NCI-H460 (cell line): ENCODE measurements around the gene SMU1. TPM values are rescaled to one million over a fixed set of nuclear protein-coding genes. Genes with fewer than 3 reads are reported as not detected.
A peak's percentile ranks its signal among the peaks of the same experiment; 100 is the strongest.

ENCODE experiments used
- DNase-seq: peaks from one replicate; pipeline ENCODE4 v3.0.0-alpha.2; 2016; ENCODE audit warnings: low read depth; ENCODE audit errors: extremely low read depth
- polyA plus RNA-seq: library from polyadenylated mRNA; depleted of rRNA; stranded (reverse); fragments of >200 nt; gene quantifications from 2 replicates; pipeline ENCODE4 v1.2.3, GENCODE V29; 2014; cell fraction: nucleus; rRNA removed
- total RNA-seq: library from RNA; depleted of rRNA; stranded (reverse); fragments of >200 nt; shearing (Covaris generic); gene quantifications from 2 replicates; pipeline ENCODE4 v1.2.3, GENCODE V29; 2014; rRNA removed

Gene SMU1
- 18.2 and 20.2 TPM in 2 replicates for total RNA-seq
- polyA plus RNA-seq, result 9.6 and 11.5 TPM in 2 replicates

DNA sequence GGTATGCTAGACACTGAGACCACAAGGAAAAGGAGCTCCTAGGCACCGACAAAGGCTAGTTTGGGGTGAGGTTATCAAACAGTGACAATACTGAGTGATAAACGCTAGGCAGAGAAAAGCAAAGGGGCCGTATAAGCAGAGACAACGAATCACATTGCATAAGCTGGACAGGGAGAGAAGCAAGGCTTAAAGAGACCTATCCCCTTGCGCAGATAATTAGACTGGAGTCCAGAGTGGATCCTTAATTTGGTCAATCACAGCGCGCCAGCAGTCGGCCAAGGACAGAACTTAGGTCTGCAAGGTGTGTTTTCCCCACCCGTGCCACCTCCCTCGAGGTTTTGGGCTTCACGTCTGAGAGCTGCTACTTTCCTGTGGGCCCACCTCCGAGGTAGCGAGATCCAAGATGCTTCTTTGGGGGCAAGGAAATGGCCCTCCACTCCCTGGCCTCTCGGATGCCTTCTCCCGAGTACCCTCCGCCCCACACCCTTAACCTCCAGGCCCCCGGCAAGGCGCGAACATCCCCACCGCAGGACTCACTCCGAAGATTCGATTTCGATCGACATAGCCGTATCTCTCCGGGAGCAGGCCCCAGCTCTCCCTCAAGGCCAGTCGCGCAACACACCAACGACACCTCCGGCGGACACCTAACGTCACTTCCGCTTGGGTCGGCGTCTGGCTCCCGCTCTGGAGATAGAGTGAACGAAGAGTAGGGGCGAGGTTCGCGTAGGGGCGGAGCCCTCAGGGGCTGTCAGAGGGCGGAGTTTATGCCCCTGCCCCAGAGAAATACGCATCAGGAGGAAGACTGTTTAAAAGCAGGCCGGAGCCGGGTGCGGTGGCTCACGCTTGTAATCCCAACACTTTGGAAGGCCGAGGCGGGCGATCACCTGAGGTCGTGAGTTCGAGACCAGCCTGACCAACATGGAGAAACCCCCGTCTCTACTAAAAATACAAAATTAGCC lies at the start of gene SMU1:
Gene SMU1, minus strand, starts transcription at position 629 of the 959 bp plus-strand sequence. Its CDS starts 66 bp downstream, at position 563.
- peak; percentile 96 for DNase-seq

DNA sequence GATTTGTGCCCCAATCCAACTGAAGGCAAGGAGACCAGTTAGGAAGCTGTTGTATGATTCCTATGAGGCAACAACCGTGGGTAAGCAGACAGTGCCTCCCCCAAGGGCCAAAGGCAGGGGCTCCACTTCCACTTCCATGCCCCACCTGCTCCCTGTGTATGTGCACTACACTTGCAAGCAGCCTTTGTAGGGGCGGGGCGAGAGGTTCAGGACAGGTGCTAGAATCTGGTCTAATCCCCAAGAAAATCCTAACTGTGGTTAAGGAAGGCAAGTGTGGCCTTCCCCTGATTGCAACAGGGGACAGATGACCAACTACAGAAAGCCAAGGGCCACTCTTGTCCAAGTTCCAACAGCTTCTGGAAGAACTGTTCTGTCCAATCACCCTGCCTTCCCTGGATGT lies 49.0 kb upstream of the SMU1 start:
- DNase-seq, result no peak

- no peak for DNase-seq
These were observed 48.4 kb upstream of the SMU1 start for GRCh38 chr9:33124751-33125381.

- no peak for DNase-seq
These were observed 47.6 kb upstream of the SMU1 start for GRCh38 chr9:33124046-33124445.

DNA sequence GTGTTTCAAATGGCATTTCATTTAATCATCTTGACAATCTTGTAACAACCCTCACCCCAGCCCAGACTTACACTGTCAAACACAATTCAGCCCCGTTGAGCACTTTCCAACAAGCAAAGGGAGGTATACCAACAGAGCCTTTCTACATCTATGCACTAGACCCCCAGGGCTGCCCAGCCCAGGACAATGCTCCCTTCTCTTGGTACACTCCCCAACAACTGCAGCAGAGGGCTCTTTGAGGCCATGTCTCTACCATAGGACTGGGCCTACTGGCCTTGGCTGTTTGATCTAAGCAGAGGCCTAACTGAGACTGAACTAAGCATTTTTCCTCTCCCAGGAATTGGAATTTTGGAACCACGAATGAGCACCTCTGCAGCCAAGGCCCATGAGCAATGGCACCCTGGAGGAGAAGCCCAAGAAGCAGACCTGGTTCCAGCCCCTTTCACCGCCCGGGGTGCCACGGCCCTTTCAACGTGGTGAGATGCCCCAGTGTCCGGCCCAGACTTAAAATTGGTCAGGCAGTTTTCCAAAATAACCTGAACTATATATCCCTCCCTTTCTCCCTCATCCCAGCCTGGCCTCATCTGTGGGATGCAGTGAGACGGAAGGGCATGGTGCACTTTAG lies 47.0 kb upstream of the SMU1 start:
- no peak for DNase-seq

DNA sequence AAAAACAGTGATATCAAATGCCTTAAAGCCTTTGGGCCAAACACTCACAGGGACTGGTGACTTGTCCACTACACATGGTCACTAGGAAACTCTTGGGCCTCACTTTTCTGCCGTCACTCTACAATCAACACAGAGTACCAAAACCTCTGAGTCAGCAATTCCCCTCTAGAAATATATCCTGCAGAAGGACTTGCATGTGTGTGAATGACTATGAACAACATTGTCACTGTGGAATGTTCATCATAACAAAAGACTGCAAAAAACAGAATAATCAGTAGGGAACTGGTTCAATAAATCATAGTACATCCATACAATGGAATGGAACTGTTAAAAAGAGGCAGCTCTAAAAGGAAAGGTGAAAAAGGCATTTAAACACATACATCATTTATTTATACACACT lies 44.1 kb upstream of the SMU1 start:
- no peak for DNase-seq

GRCh38 chr9:33117796-33118195 lies 41.3 kb upstream of the SMU1 start:
- no peak for DNase-seq

GRCh38 chr9:33117306-33117705 lies 40.8 kb upstream of the SMU1 start:
- DNase-seq, result no peak

- DNase-seq, result no peak
These were observed 40.4 kb upstream of the SMU1 start for GRCh38 chr9:33116860-33117259.

- DNase-seq, result no peak
These were observed 38.3 kb upstream of the SMU1 start for GRCh38 chr9:33114746-33115145.

DNA sequence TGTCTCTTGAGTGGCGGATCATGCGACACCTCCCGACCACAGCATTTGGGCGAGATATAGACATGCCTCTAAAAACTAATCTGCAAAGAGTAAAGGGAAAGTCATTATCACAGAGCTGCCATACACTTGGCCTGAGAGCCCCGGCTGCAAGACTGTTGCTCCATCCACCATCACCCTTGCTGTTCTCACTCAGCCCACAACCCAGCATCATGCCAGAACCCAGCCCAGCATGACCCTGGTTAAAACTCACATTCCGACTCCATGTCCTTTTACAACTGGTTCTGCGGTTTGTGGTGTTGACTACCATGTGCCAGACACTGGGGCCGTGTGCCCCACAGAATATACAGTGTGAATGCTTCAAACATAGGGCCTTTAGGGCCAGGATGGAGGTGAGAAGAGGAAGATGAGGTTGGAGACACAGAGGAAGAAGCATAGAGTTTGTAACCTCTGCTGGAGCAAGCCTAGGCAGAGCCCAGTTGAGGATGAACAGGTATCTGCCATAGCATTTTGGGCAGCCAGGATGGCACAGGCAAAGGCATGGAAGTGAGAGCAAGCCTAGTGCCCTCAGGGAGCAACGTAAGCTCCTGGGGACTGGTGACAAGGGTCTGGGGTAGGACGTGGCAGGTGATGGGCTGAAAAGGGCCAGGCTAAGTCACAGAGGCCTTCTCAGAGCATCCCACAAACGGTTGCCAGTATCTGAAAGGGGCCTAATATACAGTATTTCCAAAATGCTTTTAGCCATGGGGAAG lies 37.5 kb upstream of the SMU1 start:
- DNase-seq, result no peak

DNA sequence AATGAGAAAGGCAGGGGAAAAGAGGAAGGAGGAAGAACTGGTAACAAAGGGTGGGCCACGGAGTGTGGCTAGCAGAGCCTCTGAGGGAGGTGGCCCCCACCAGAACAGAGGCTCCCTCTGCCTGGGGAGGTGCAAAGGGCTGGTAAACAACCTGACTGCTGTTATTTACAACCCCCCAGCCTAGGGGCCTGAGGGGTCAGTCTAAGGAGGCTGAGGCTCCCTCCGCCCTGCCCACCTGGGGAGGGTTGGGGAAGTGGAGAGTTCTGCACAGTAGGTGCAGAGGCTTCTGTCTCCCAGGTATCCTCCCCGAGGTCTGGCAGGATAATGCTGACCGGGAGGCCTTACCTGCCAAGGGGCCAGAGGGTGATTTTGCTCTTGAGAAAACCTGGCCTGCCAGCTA lies 35.6 kb upstream of the SMU1 start:
- DNase-seq, result no peak

DNA sequence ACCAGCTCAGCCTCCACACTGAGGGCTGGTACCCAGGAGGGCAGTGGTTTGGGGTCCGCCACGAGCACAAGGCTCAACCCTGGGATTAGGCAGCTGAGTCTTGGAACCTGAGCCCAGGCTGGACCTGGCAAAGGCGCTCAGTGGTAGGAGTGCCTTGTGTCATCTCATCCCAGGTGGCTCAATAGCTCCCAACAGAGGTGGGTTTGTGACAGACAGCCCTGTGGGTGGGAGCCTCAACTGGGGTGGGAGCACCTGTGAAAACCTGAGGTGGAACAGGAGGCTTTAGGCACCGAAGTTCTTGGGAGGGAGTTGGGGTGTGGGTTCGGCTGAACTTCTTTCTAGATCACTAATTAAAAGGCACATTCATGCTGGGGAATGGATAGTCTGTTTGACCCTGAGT lies 35.2 kb upstream of the SMU1 start:
- DNase-seq, result no peak

DNA sequence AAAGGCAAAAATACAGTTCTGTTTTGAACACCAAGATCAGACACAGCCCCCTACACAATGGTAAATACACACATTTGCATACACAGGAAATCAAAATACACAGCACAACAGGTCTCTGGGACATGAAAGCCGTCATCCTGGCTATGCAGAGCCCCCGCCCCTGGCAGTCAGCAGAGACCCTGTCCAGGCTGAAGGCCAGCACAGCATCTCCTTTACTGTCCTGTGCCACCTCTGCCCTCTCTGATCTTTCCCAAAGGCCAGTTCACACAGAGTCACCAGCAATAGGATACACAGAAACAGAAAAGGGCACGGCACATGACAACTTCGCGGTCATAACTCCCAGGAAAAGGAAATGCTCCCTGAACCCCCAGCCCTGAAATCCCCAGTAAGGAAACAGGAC lies 34.2 kb upstream of the SMU1 start:
- no peak for DNase-seq

DNA sequence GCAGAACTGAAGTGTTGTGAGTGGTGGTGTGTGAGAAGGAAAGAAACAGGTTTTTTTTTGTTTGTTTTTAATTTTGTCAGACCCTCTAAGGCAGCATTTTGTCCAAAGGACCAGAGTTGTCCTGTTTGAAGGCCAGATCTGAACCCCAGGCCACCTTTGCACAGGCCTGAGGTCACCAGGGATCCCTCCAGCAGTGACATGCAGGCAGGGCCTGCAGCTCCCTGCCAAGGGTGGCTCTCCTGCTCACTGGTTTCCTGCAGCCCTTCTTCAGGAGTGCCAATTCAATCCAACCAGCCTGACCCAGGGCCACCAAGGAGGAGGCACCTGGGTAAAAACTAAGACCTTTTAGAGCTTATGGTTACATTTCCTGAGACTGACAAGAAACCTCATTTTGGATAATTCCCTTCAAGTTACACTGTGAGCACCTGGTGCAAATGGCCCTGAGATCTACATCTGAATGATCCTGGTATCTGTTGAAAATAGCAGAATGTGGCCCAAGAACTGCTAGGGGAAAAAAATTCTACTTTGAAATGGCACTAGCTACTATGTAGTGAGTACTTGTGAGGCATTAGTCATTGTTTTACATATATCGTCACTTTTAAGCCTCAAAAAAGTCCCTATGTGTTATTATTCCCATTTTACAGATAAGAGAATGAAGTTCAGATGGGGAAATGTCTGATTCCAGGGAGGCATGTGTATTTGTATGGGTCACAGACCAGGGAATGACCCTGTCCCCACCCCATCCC lies 33.5 kb upstream of the SMU1 start:
- no peak for DNase-seq

GRCh38 chr9:33109097-33109496 lies 32.6 kb upstream of the SMU1 start:
- no peak for DNase-seq

GRCh38 chr9:33108472-33108871 lies 32.0 kb upstream of the SMU1 start:
- DNase-seq, result no peak

GRCh38 chr9:33107762-33108161 lies 31.3 kb upstream of the SMU1 start:
- no peak for DNase-seq

- no peak for DNase-seq
These were observed 30.6 kb upstream of the SMU1 start for GRCh38 chr9:33106827-33107621.
